ENCODE results near the gene PADI1. TPM values are rescaled to one million over a fixed set of nuclear protein-coding genes. Genes with fewer than 3 reads are reported as not detected.

The PADI1 gene
- total RNA-seq, 1 donor from 2014 or later, result not detected

DNA sequence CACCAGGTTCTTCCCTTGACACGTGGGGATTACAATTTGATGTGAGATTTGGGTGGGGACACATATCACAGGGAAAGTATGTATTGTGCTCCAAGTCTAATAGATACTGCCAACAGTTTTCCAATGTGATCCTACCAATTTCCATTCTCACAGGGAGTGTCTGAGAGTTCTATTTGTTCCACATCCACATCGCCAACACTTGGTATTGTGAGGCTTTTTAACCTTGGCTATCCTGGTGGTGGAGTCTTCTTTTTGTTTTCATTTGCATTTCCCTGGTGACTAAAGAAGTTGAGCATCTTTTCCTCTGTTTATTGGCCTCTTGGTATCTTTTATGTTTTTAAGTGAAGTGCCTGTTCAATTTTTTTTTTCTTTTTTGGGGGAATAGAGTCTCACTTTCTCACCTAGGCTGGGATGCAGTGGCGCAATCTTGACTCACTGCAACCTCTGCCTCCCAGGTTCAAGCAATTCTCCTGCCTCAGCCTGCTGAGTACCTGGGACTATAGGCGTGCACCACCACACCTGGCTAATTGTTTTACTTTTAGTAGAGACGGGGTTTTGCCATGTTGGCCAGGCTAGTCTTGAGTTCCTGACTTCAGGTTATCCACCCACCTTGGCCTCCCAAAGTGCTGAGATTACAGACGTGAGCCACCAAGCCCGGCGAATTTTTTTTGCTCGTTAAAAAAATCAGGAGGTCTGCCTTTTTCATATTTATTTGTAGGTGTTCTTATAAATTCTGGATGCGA, 15.9 kb upstream of the PADI1 start:
- DNase-seq (ENCODE audit: low spot score in 2 of 2, unreplicated experiment in 2 of 2), result no peak
- H3K27me3 Mint-ChIP-seq (ENCODE audit: low read depth), result no peaks in the 10 kb centered on the region
- no peak overlapping the region for H3K4me3 Mint-ChIP-seq
- TF ChIP-seq, protein P1, sequence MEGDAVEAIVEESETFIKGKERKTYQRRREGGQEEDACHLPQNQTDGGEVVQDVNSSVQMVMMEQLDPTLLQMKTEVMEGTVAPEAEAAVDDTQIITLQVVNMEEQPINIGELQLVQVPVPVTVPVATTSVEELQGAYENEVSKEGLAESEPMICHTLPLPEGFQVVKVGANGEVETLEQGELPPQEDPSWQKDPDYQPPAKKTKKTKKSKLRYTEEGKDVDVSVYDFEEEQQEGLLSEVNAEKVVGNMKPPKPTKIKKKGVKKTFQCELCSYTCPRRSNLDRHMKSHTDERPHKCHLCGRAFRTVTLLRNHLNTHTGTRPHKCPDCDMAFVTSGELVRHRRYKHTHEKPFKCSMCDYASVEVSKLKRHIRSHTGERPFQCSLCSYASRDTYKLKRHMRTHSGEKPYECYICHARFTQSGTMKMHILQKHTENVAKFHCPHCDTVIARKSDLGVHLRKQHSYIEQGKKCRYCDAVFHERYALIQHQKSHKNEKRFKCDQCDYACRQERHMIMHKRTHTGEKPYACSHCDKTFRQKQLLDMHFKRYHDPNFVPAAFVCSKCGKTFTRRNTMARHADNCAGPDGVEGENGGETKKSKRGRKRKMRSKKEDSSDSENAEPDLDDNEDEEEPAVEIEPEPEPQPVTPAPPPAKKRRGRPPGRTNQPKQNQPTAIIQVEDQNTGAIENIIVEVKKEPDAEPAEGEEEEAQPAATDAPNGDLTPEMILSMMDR (IDR thresholded peaks at IDR 0.05; ENCODE audit: unreplicated experiment), result no peak
- H3K4me1 Mint-ChIP-seq, result peaks cover 2% of the 10 kb centered on the region
- no peak overlapping the region for H3K27ac Mint-ChIP-seq
- no peaks in the 10 kb centered on the region for H3K36me3 Mint-ChIP-seq
- peaks cover 8% of the 10 kb centered on the region for H3K9me3 Mint-ChIP-seq

DNA sequence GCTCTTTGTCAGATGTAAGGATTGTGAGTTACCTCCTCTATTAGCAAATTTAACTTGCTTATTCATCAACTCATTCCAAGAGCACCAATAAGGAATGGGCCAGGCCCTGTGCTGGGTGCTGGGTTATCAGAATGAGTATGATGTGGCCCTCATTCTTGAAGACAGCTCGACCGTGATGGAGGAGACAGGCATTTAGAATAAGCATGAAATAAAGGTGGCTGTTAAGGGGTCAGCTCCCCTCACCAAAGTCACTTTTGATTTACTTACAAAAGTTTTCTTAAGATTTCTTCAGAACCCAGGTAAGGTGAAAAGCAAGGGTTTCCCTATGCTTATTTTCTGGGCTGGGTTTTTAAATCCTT, 15.3 kb upstream of the PADI1 start:
- Mint-ChIP-seq H3K9me3 (peaks cover 8% of the 10 kb centered on the region), H3K27me3 (ENCODE audit: low read depth) (no peaks in the 10 kb centered on the region), H3K36me3 (no peaks in the 10 kb centered on the region), H3K27ac (no peak overlapping the region), H3K4me1 (peaks cover 5% of the 10 kb centered on the region), H3K4me3 (no peak overlapping the region)
- TF ChIP-seq, protein P1 (IDR thresholded peaks at IDR 0.05; ENCODE audit: unreplicated experiment), result no peak
- no peak for DNase-seq (ENCODE audit: low spot score in 2 of 2, unreplicated experiment in 2 of 2)

DNA sequence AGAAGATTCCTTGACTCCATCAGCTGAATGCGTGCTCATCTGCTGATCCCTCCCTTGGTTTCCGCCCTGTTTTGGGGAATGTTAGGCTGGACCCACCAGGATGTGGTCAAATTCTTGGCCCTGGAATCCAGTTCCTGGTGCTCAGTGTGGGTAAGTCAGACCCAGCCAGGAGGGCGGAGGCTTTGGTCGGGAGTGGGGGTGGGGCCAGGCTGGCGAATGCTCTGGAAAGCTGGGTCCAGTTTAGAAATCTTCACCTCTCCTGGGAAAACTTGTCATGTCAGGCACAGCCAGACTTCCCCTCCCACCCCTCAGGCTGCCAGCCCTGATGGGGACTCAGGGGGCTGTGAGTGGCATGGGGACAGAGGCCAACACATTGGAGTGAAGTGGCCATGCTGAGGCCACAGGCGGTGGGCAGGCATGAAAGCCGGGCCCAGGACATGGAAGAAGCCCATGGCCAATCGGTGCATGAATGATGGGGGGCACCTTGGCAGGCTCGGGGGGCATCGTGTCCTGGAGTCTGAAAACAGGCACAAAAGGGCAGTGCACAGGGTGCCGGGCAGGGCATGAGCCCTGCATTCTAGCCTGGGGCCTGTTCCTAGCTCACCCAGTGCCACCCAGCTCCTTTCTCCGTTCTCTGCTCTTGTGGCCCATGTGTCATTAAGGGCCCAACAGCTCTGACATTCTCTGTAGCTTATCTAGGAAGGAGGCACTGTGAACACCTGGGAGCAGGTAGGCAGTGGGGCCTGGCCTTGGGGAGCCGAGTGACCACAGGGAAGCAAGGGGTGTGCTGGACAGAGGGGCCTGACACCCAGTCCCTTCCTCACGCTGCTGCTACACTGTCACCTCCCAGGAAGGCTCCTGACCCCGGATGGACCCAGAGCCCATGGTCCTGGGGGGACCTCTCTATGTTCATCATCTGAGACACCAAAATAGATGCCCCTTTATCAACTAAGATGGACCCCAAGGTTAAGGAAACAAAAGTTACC, 14.6 kb upstream of the PADI1 start:
- H3K27ac Mint-ChIP-seq, result no peak overlapping the region
- H3K9me3 Mint-ChIP-seq, result peaks cover 8% of the 10 kb centered on the region
- peaks cover 5% of the 10 kb centered on the region for H3K4me1 Mint-ChIP-seq
- no peaks in the 10 kb centered on the region for H3K36me3 Mint-ChIP-seq
- H3K27me3 Mint-ChIP-seq (ENCODE audit: low read depth), result no peaks in the 10 kb centered on the region
- H3K4me3 Mint-ChIP-seq, result no peak overlapping the region
- DNase-seq (ENCODE audit: low spot score in 2 of 2, unreplicated experiment in 2 of 2), result no peak
- TF ChIP-seq, protein P1 (IDR thresholded peaks at IDR 0.05; ENCODE audit: unreplicated experiment), result no peak

DNA sequence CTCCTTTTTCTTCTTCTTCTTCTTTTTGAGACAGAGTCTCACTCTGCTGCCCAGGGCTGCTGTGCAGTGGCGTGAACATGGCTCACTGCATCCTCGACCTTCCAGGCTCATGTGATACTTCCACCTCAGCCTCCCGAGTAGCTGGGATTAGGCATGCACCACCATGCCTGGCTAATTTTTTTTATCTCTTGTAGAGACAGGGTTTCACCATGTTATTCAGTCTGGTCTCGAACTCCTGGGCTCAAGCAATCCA, 13.0 kb upstream of the PADI1 start:
- no peak overlapping the region for H3K4me3 Mint-ChIP-seq

DNA sequence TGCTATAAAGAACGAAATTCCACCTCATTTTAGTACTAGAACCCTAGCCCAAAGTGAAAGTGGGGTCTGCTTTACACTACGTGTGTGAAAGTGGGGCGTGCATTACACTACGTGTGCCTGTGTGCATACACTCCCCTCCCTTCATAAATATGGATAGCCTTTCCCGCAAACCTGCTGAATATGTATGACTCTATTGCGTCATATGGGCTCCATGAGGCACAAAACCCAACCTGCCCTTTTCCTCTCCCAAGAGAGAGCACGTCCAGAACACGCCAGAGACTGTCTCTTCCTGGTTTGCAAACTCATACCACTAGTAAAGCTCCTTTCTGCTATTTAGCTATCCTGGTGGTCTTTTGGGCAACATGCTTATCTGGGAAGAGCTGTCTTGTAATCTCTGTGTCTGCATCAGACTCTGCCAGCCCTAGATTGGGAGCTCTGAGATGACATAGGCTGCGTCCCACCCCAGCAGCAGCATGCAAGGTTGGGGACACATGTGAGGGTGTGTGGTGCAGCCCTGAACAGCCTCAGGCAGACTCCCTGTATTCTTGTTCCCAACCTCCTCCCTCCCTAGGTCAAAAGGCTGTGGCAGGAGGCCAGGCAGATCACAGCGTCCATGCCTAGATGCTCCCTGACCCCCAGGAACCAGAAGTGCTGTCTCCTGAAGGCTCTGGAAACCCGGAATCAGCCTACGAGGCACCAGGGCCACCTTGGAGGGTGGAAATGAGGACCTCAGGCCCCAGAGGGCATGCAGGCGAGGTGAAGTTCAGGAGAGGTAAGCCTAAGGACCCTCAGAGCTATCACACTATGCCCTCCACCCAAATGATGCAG, 12.3 kb upstream of the PADI1 start:
- TF ChIP-seq, protein P1 (IDR thresholded peaks at IDR 0.05; ENCODE audit: unreplicated experiment), result no peak
- Mint-ChIP-seq H3K36me3 (no peaks in the 10 kb centered on the region), H3K27ac (no peak overlapping the region), H3K9me3 (peaks cover 8% of the 10 kb centered on the region), H3K4me3 (no peak overlapping the region), H3K4me1 (peaks cover 3% of the 10 kb centered on the region), H3K27me3 (ENCODE audit: low read depth) (no peaks in the 10 kb centered on the region)
- no peak for DNase-seq (ENCODE audit: low spot score in 2 of 2, unreplicated experiment in 2 of 2)

More for the DNA sequence above, 13.0 kb upstream of the PADI1 start:
- H3K27me3 Mint-ChIP-seq (ENCODE audit: low read depth), result no peaks in the 10 kb centered on the region
- no peak overlapping the region for H3K27ac Mint-ChIP-seq
- peaks cover 8% of the 10 kb centered on the region for H3K9me3 Mint-ChIP-seq
- no peaks in the 10 kb centered on the region for H3K36me3 Mint-ChIP-seq
- no peak for DNase-seq (ENCODE audit: low spot score in 2 of 2, unreplicated experiment in 2 of 2)
- TF ChIP-seq, protein P1 (IDR thresholded peaks at IDR 0.05; ENCODE audit: unreplicated experiment), result no peak
- peaks cover 3% of the 10 kb centered on the region for H3K4me1 Mint-ChIP-seq
